ENCODE measurements around the gene ANKS1B.
A peak's percentile ranks its signal among the peaks of the same experiment; 100 is the strongest.

Gene ANKS1B

DNA sequence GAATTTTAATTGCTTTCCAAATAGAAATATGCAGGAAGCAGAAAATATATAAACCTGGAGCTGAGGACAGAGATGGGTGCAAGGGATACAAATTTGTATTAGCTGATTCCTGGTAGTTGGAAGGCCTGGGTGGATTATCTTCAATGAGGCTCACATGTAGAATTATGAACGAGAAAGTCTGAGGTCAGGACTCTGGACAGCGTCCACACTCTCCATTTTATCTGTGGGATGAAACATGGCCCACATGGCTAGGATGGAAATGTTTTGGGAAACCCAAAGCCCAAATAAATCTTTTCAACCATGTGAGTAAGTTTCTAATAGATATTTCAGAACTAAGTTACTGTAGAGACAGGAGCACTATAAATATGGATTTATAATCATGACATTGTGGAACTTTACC lies 1083.5 kb downstream of the ANKS1B start:
- DNase-seq, result no peak

DNA sequence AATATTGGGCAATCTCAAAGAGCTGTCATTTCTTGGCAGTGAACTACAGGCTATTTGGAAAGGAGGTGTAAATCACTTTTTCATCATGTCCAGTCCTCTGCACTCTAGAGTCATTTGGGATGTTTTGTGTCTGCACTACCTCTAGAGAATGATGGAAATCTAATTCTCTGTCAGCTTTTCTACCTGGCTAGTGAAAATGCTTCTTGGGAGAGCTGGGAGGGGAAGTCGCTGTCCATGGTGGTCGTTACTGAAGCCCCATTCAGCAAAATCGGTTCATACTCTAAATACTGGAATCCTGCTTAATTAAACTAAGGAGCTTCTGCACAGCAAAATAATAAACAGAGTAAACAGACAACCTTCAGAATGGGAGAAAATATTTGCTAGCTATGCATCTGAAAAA lies 1087.8 kb downstream of the ANKS1B start:
- no peak for DNase-seq

DNA sequence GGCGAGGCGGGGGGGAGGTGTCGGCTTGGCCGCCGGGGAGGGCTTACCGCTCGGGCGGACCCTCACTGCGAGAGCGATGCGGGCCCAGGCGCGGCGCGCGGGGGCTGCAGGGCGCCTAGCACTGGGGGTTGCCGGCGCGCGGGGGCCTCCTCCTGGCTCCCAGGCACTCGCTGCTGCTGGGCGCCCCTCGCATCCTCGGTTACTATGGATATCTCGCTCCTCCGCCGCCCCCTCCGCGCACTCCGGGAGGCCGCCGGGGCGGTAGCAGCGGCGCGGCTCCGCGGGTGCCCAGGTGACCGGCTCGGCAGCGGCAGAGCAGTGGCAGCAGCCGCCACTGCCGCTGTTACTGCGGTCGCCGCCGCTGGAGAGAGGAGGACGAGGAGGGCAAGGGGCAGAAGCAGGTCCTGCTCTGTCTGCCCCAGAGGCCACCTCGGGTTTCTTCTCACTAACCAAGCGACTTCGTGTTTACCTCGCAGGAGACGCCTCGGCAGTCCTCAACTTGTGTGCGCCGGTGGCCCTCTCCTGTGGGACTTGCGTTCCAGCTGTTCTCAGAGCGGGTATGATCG lies 1089.6 kb downstream of the ANKS1B start:
- peak; percentile 5 for DNase-seq

DNA sequence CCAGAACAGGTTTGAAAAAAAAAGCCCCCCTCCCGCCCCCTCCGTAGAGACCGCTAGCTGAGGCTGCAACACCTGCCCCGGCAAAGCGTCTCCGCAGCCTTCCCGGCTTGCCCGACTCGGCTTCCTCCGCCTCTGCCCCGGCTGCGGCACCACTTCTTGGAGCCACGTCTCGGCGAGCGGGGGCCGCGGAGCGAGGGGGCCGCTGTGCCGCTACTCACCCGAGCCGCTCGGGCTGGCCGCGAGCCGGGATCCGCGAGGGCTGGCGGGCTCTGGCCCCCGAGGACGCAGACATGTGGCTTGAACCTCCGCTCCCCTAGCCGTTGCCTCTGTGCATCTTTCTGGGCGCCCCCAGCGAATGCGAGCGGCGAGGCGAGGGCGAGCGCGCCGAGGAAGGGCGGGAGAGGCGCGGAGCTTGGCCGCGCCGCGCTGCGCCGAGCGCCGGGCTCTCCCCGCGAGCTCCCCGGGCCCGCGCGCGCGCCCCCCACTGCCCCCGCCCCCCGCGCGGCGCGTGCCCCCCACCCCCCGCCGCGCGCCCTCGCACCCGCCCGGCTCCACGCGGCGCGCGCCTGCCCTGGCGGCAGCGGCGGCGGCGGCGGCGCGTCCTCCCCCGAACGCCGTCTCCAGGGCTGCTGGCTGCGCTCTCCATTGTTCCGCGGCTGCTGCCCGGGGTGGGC lies 1090.2 kb downstream of the ANKS1B start:
- DNase-seq, result peak; percentile 10

DNA sequence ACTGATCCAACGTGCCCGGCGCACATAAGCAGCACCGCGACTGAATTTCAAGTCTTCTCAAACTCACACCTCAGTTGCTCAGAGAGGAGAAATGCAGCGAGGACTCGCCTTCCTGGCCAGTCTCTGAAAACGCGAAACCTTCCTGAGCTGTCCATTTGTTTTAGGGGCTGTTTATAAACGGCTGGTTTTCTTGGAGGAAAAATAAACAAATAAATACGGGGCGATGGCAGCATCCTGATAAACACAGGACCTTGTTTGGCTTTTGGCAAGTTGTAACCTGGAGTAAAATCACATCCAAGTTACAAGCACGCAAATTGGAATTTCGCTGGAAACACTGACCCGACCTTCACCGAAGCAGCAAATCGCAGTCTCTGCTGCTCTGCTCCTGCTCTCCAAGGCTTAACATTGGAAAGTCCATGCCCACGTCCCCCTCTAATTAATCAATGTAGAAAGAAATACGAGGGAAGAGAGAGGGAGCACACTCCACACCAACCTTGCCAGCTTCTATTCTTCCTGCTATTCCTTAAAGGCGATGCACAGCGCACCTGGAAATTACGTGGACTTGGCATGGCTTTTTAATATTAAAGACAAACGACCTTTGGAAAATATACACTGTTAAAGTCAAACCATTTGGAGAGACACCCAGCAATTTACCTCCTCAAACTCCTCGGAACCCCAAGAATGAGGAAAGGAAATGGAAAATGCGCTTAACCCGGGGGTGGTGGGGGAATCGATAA lies 1090.9 kb downstream of the ANKS1B start:
- DNase-seq, result no peak

DNA sequence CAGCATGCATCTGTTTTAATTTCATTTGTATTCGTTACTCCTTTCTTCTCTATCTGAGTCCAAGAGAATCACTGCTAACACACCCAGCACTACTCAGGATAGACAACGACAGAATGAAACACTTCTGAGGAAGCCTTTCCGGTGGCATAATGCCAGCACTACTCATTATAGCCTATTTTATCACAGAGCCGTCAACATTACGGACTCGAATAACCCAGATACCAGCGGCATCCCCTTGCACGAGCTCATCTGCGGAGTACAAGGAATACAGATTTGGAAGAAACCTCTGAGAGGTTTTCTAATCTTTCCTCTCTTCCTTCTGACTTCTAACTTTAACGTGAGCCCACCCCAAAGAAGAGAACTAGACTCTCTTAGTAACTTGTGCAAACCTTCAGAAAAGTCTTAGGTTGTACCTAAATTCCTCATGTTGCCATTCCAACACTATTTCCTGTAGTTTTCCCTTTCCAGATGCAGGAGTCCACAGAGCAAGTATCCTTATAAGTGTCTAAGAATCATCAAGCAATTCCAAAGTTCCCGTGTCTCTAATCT lies 1091.5 kb downstream of the ANKS1B start:
- no peak for DNase-seq

DNA sequence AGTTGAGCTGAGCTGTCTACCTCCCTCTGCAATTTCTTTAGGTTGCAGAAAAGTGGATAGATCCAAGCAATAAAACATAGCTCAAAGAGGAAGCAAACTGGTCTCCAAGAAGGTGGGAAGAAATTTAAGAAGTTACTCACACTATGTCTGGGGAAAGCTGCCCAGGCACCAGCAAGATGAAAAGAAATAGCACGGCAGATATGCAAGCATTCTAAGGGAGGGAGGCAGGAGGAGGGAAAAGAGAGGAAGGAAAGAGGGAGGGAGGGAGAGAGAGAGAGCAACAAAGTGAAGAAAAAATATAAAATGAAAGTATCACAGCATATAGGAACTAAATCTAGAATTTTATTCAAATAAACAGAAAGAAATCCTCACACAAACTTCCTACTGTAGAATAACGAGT lies 1099.0 kb downstream of the ANKS1B start:
- no peak for DNase-seq

DNA sequence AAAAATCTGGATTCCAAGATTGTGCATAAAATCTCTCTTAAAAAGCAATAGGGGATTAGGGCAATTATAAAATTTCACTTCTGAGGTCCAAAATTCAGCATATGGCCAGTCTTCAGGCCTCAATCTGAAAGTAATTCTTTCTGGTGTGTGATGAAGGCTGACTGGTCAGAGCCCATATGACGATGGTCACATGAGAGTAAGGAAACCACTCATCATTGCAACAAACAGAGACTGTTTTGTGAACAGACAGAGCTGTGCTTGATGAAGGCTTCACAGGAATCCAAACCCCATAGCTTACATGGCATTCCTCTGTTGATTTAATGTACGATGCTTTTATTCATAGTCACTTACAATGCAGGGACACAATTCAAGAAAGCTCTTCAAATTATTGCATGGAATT lies 1101.5 kb downstream of the ANKS1B start:
- DNase-seq, result no peak

DNA sequence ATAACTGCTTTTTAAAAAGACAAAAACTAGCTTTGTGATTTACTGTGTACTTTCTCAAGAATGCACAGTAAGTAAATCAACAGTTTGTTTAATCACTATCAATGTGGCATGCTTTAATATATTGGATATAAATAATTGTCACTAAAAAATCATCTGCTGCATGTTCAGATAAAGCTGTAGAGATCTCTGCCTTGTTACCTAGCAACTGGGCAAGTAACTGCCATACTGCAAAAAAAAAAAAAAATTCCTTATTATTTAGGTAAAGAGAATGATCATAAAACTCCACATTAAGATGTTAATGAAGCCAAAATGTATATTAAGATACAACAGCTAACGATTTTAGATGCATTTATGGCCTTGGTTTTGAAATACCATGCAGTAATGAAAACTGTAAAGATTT lies 1102.2 kb downstream of the ANKS1B start:
- DNase-seq, result no peak

DNA sequence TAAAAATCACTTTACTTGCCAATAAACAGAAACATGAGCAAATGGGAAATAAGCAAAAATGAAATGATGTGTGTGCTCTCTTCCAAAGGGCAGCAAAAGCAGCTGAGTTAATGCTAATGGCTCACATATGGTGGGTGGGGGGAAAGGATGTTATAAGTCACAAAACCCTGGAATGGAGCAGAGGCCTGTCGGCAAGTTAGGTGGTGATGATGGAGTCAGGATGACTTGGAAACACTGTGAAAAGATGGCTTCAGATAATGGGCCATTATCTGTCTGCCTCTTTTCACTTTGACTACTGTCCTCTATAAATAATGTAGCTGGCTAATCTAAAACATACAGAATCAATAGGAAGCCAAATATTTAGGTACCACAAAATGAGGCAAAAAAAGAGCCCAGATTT lies 1111.0 kb downstream of the ANKS1B start:
- DNase-seq, result no peak

DNA sequence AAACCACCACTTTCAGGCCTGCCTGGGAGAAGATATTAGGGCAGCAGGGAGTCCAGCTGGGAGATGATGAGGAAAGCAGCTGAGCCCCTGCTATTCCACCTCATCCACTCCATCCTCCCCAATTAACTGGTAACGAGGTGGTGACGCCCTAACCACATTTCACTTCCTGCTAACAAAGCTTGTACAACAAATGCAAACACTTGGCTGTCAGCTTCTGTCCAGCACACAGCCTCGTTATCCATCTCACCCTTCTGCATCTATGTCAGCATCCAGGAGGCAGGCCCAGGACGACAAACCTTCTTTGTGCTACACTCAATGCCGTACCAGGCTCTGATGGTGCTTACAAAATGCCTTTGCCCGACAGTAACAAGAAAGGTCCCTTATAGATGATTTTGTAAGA lies 1114.2 kb downstream of the ANKS1B start:
- DNase-seq, result no peak

DNA sequence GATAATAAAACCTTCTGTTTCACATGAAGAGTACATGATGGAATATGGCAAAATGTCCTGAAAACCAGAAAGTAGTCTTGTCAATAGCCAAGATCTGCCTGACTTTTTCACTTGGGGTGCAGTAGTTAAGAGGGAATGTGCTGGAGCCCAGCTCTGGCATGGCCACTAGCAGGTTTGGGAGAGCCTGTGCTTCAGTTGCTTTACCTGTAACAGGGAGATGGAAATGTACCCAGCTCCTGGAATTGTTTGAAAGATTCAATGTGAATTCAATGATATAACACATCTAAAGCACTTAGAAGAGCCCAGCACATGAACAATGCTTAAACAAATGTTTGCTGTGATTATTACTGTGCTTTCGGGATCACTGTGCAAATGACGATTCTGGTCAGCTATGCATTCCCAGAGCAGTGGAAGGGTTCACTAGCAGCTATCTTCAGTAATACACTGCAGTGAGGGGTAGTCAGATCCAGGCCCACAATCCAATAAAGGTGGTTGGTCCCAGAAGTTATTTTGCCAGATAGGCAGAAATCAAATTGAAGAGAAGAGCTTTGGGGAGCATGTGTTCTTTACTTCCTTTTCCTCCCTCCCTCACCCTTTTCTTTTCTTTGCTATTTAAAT lies 1114.7 kb downstream of the ANKS1B start:
- DNase-seq, result no peak

DNA sequence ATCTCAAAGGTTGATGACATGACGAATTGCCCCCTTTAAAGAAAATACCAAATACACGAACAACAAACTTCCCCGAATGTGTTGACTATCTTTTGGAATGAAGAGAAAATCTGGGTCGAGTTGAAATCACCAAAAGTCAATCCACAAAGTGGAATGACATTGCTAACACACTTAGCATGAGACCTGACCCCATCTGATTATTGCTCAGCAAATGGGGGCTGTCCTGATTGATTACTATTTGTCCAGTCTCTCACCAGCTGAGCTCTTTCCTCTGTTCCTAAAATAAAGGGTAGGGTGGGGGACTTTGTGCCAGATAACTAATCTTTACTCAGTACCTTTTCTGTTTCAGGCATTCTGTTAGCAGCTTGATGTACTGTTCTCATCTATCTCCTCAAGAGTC lies 1116.2 kb downstream of the ANKS1B start:
- DNase-seq, result no peak

DNA sequence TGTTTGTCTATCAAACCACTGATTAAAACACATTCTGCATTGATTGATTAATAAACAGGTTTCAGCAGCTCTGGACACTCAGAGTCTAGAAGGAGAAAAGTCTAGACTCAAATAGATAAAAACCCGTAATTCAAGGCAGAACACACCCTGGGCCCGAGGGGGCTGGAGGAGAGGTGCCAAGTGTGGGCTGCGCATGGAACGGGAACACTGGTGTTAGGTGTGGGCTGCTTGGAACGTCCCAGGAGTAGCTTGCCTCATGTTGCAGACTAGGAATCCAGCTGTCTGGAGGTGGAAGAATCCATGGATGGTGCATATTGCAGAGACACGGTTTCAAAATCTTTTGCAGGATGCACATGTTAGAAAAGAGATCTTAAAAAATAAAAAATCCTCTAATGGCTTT lies 1116.7 kb downstream of the ANKS1B start:
- no peak for DNase-seq

DNA sequence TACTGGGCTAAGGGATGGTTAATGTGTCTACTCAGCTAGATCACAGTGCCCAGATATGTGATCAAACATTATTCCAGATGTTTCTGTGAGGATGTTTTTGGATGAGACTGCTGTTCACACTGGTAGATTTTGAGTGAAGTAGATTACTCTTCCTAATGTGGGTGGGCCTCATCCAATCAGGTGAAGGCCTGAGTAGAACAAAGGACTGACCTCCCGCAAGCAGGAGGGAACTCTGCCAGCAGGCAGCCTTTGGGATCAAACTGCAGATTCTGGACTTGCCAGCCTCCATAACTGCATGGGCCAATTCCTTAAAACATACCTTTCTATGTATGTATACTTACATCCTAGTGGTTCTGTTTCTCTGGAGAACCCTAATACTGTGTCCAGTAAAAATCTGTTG lies 1120.4 kb downstream of the ANKS1B start:
- DNase-seq, result no peak

DNA sequence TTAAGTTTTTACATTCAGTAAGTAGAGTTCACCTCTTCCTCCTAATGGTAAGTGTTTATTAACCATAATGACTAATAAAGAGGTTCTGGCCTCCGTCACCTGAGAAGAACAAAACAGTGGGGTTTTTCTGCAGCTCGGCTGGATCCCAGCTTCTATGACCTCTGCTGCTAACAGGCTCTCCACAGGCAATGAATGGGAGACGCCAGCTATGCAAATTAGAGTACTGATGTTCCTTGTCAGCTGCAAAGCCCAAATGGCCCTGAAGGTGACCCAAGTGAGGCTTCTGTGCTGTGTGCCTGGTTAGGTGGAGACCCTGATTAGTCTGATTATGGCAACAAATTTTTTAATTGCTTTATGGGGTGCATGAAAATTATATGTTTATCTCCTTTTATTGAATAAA lies 1121.6 kb downstream of the ANKS1B start:
- DNase-seq, result no peak

DNA sequence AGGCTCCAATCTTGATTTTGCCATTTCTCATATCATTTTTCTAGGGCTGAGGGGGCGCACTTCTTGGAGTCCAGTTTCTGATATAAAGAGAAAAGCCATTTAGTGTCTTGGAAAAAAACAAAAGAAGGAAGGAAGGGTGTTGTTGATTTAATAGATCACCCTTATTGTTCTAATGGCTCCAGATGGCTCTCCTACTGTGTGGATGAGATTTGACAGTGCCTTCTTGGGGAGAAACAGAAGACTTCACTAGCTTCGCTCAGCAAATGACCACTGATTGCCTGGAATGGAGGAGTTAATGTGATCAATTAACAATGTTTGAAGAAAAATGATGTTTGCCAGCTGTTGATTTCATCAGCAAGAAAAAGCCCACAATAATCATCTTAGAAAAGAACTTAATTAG lies 1123.5 kb downstream of the ANKS1B start:
- no peak for DNase-seq

DNA sequence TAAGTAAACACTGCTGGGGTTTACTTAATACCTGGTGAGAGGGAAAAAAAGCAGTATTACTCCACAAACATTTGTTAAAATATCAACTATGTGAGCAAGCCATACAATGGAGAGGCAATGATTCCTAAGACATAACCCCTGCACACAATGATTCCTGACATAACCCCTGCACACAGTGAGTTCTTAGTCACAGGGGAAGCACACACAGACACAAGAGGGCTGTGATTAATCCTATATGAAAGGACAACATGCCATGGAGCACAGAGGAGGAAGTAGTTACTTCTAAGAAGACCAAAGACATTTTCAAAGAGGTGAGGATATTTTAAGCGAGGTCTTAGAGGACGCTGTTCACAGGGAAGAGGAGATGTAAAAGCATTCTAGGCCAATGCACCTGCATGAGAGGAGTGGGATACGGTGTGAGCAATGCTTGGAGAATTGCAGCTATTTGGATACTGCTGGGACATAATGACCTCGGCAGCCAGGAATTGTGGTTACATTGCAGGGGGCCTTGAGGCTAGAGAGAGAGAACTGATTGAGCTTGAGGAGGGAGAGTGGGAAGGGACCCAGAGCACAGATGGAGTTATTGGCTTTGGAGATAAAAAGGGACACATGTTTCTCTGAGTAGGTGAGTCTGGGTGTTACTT lies 1127.7 kb downstream of the ANKS1B start:
- DNase-seq, result no peak

DNA sequence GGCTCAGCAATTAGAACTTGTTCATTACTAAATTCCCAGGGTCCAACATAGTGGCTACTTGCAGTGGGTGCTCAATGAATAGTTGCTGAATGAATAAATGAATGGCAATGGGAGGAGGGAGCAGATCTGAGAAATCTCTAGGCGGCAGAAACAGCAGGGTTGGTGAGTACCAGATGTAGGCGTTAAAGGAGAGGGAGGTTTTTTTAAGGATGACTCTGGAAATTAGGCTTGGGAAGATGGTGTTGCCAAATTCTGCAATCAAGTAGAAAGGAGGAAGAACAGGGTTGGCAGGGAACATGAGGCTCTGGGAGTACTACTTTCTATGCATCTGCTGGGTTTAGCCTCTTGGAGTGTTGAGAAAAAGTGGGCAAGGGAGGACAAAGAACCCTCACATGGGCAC lies 1132.6 kb downstream of the ANKS1B start:
- no peak for DNase-seq

DNA sequence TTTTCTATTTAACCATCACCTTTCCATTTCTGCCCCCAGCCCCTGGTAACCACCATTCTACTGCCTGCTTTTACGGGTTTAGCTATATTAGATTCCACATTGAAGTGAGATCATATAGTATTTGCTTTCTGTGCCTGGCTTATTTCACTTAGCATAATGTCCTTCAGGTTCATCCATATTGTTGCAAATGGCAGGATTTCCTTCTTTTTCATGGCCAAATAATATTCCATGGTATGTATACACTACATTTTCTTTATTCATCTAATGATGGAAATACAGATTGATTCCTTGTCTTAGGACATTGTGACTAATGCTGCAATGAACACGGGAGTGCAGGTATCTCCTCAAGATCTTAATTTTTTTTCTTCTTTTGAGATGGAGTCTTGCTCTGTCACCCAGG lies 1137.5 kb downstream of the ANKS1B start:
- no peak for DNase-seq

DNA sequence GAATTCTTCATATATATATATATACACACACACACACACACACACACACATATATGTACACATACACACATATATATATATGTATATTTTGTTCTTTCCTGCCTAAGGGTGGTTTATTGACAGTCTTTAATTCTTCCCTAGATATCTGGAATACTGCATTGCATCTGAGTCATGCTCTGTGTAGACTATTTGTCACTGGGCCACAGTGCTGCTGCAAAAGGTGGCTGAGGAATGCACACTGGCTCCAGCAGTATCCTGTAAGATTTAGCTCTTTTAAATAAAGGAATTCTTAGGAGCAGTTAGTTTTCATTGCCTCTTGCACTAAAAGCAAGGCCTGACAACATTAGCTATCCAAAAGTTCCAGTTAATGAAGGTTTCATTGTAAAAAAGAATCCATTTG lies 1138.8 kb downstream of the ANKS1B start:
- no peak for DNase-seq

DNA sequence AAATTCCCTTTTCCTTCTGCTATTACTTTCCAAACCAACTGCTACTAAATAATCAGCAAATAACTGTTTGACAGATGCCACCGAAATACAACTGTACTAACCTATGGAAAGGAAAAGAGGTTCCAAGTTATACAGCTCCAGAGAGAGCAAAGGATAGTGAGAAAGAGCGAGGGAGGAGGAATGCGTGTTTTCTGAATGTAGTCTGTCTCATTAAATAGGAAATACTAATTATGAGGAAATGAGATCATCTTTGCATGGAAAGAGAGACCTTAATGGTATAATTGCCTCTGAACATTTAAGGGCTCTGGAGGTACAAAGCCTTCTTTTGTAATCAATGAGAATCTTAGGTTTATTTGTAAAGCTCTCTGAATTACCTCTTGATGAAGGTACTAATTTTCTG lies 1144.4 kb downstream of the ANKS1B start:
- no peak for DNase-seq

DNA sequence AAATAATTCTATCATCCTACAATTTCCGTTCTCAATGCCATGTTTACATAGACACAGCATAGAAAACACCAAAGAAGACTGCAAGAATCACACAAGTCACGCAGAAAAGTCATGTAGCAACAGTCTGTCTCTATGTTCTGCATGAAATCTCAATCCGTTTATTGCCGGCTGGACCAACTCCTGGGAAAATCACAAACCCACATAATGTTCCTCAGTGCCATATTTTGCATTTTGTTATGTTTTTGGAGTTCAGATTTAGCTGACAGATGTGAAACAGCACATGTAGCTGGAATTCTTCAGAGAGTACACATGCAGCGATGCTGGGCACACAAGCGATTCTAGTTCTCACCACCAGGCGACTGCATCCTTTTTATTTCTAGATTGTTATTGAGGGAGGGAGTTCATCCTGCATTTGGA lies 1146.5 kb downstream of the ANKS1B start:
- no peak for DNase-seq
